GM20000 (cell line): ENCODE results near the gene IL10.

Experiments
- DNase-seq: peaks from one replicate; pipeline ENCODE4 v3.0.0; 2012; ENCODE audit warnings: low spot score
- CTCF ChIP-seq: IDR thresholded peaks from 2 replicates; pipeline ENCODE4 v1.5.1; 2012; ENCODE audit warnings: mild to moderate bottlenecking, control low read depth; ENCODE audit errors: extremely low read depth, missing control alignments

Gene IL10

GRCh38 chr1:206748348-206749030 lies 23.8 kb downstream of the IL10 start:
- no peak for DNase-seq
- no peak for TF ChIP-seq CTCF

- DNase-seq, result no peak
- TF ChIP-seq CTCF, result no peak
These were observed 27.0 kb downstream of the IL10 start for GRCh38 chr1:206745301-206745700.

GRCh38 chr1:206744683-206745082 lies 27.6 kb downstream of the IL10 start:
- TF ChIP-seq CTCF, result no peak
- no peak for DNase-seq

- no peak for TF ChIP-seq CTCF
- no peak for DNase-seq
These were observed 29.4 kb downstream of the IL10 start for GRCh38 chr1:206742719-206743383.

GRCh38 chr1:206741142-206741701 lies 31.1 kb downstream of the IL10 start:
- no peak for DNase-seq
- no peak for TF ChIP-seq CTCF

- peak; percentile 84 for DNase-seq
- TF ChIP-seq CTCF, result no peak
These were observed 32.8 kb downstream of the IL10 start for GRCh38 chr1:206739411-206740076.
